ENCODE results near the gene C11orf16.

Gene C11orf16

GRCh38 chr11:8967184-8967583, 34.4 kb upstream of the C11orf16 start:
- TF ChIP-seq CTCF (IDR thresholded peaks at IDR 0.05; ENCODE audit: extremely low read depth, insufficient read depth, missing control alignments) = no peak
- DNase-seq (ENCODE audit: low spot score) = no peak
- in situ Hi-C loops (cut with MboI; ENCODE audit: low pct_unique_long_range_greater_than_20kb, low sequenced_read_pairs, unreplicated experiment) = no loop called here

GRCh38 chr11:8964324-8965320, 31.9 kb upstream of the C11orf16 start, which contains the start of gene TMEM9B:
Gene TMEM9B, minus strand, starts transcription at chr11:8964442. Its CDS starts 129 bp downstream, at chr11:8964313.
- in situ Hi-C loops (cut with MboI; ENCODE audit: low pct_unique_long_range_greater_than_20kb, low sequenced_read_pairs, unreplicated experiment) = no loop called here
- peak; percentile 89 for DNase-seq (ENCODE audit: low spot score)
- TF ChIP-seq CTCF (IDR thresholded peaks at IDR 0.05; ENCODE audit: extremely low read depth, insufficient read depth, missing control alignments) = no peak

- DNase-seq (ENCODE audit: low spot score) = peak; percentile 85
- in situ Hi-C loops (cut with MboI; ENCODE audit: low pct_unique_long_range_greater_than_20kb, low sequenced_read_pairs, unreplicated experiment) = no loop called here
- TF ChIP-seq CTCF (IDR thresholded peaks at IDR 0.05; ENCODE audit: extremely low read depth, insufficient read depth, missing control alignments) = no peak
These were observed 31.0 kb upstream of the C11orf16 start for GRCh38 chr11:8963569-8964323.

GRCh38 chr11:8962841-8963240, 30.1 kb upstream of the C11orf16 start:
- DNase-seq (ENCODE audit: low spot score) = no peak
- TF ChIP-seq CTCF (IDR thresholded peaks at IDR 0.05; ENCODE audit: extremely low read depth, insufficient read depth, missing control alignments) = no peak
- in situ Hi-C loops (cut with MboI; ENCODE audit: low pct_unique_long_range_greater_than_20kb, low sequenced_read_pairs, unreplicated experiment) = no loop called here

GRCh38 chr11:8961401-8961800, 28.7 kb upstream of the C11orf16 start:
- no peak for DNase-seq (ENCODE audit: low spot score)
- TF ChIP-seq CTCF (IDR thresholded peaks at IDR 0.05; ENCODE audit: extremely low read depth, insufficient read depth, missing control alignments) = no peak
- in situ Hi-C loops (cut with MboI; ENCODE audit: low pct_unique_long_range_greater_than_20kb, low sequenced_read_pairs, unreplicated experiment) = no loop called here

- in situ Hi-C loops (cut with MboI; ENCODE audit: low pct_unique_long_range_greater_than_20kb, low sequenced_read_pairs, unreplicated experiment) = no loop called here
- peak; percentile 66 for TF ChIP-seq CTCF (IDR thresholded peaks at IDR 0.05; ENCODE audit: extremely low read depth, insufficient read depth, missing control alignments)
- peak; percentile 85 for DNase-seq (ENCODE audit: low spot score)
These were observed 26.9 kb upstream of the C11orf16 start for GRCh38 chr11:8959546-8960166.
